NCI-H446 (cell line): ENCODE results near the gene ZNF81.
"Not testable (repeated sequence)": the region's sequence is repeated elsewhere in the genome, so short reads cannot be mapped to it uniquely, and the experiment has no call there.

Source experiments
- DNase-seq, 2 experiments: peaks; one replicate each; lab custom pipeline; 2025; lab: John Stamatoyannopoulos, UW

The ZNF81 gene

DNA sequence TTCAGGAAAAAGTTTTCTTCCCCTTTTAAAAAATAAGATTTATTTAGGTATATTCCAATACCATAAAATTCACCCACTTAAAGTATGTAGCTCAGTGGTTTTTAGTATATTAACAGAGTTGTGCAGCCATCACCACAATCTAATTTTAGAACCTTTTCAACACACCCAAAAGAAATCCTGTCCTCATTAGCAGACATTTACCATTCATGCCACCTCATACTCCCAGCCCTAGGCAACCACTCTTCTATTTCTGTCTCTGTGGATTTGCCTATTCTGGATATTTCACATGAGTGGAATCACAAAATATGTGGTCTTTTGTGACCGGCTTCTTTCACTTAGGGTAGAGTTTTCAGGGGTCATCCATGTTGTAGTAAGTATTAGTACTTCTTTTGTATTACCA is 7.4 kb downstream of the ZNF81 start:
- DNase-seq, result no peak

- DNase-seq, result no peak
These were observed 9.3 kb downstream of the ZNF81 start for GRCh38 chrX:47846040-47846439.

- no peak for DNase-seq
These were observed 13.1 kb downstream of the ZNF81 start for GRCh38 chrX:47849778-47850177.

DNA sequence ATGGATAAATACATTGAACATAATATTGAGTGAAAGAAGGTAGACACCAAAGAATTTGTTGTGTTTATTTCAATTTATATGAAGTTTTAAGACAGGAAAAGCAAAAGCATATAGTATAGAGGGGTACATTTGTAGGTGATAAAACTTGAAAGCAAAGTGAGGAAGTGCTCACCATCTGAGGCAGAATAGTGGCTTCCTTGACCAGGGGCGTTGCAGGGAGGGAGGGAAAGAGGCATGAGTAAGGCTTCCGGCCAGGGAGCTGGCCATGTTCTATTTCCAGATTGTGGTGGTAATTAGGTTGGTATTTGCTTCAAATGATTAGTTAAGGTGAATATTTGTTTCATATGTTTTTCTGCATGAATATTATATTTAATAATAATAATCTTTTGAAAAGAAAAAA is 13.7 kb downstream of the ZNF81 start:
- not testable (repeated sequence) for DNase-seq

GRCh38 chrX:47850901-47851300 is 14.2 kb downstream of the ZNF81 start:
- no peak for DNase-seq

- DNase-seq, result no peak
These were observed 17.8 kb downstream of the ZNF81 start for GRCh38 chrX:47854474-47854873.

GRCh38 chrX:47859686-47860085 is 23.0 kb downstream of the ZNF81 start:
- DNase-seq, result no peak

GRCh38 chrX:47862680-47863079 is 26.0 kb downstream of the ZNF81 start:
- no peak for DNase-seq

DNA sequence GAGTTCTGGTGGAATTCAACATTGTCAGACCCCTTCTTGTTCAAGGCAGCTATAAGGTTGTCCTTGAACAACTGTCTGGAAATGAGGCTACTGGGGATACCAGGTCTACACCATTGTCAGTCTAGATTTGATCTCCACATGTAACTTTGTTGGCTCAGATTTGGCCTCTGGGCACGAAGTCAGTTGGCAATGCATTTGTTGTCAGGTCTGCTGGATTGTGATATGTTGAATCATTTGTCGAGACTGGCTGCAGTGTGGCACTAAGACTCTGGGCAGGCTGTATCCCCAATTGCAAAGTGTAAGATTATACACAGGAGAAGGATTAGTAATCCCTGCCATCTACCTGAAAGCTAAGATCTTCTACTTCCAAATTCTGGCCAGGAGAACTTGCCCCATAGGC is 26.5 kb downstream of the ZNF81 start:
- DNase-seq, result no peak

GRCh38 chrX:47864300-47864699 is 27.6 kb downstream of the ZNF81 start:
- DNase-seq, result no peak

DNA sequence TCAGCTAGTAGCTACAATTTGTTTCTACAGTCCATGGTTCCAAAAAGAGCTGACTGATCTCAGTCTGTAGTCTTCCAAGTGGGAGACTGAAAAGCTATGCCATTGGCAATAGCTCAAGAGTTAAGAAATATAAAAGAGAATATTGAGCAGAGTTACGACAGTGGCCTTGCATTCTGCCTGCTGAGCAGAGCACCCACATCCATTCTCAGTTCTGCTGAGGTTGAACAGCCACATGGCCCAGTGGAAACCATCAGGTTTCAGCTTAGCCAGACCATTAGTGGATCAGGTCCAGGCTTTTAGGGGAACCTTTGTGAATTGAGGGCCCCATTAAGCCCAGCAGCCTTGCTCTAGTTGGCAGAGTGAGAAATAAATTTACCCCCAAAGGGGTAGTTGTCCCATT is 28.1 kb downstream of the ZNF81 start:
- DNase-seq, result no peak

GRCh38 chrX:47873123-47873522 is 36.4 kb downstream of the ZNF81 start:
- no peak for DNase-seq

GRCh38 chrX:47877327-47877726 is 40.6 kb downstream of the ZNF81 start:
- DNase-seq, result no peak

DNA sequence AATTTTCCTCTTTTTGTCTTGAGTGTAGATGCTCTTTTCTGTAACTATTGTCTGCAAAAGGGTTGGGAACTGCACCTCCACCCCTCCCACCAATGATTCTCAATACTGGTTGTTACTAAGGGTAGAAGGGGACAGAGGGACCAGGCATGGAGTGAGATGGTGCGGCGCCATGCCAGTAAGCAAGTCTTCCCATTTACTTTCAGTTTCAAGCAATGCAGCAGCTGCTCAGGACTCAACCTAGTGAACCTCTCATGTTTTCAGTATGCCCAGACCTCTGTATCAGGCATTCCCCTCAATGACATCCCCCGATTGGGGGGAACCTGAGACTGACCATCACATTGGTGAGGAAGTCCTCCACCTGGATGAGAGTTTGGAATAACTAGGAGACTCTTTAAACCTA is 41.5 kb downstream of the ZNF81 start:
- DNase-seq, result no peak

DNA sequence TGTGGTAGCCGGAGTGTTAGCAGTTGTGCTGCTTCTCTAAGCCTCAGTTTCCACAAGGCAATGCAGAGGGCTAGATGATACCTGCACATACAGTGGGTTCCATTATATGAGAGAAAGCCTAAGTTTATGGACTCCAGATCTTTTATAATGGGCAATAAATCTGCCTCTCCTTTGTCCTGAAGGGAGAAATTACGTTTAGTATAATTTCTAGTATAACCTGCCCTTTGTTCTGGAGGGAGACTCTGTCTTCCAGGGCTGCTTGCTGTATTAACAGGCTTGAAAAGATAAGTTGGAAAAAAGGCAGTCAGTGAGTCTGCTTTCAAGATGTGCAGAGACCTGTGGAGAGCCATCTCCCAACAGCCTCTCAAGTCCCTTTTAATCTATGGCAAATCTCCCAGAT is 42.8 kb downstream of the ZNF81 start:
- no peak for DNase-seq

DNA sequence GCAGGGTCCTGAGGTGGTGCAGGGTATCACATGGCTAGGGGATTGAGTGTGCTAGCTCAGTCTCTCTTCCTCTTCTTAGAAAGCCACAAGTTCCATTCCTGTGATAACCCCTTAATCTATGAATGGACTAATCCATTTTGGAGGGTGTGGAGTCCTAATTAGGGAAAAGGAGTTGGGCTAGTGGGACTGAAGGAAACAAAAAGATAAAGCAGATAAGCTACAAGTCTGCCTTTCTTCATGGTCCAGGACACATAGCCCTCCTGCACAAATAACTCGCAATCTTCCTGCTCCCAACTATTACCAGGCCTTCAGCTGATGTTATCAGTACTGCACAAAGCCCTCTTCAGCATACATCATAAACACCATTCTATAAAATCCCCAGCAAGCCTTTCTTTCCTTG is 44.2 kb downstream of the ZNF81 start:
- no peak for DNase-seq

GRCh38 chrX:47885501-47885900 is 48.8 kb downstream of the ZNF81 start:
- no peak for DNase-seq

- DNase-seq, result no peak
These were observed 61.3 kb downstream of the ZNF81 start for GRCh38 chrX:47898024-47898423.

DNA sequence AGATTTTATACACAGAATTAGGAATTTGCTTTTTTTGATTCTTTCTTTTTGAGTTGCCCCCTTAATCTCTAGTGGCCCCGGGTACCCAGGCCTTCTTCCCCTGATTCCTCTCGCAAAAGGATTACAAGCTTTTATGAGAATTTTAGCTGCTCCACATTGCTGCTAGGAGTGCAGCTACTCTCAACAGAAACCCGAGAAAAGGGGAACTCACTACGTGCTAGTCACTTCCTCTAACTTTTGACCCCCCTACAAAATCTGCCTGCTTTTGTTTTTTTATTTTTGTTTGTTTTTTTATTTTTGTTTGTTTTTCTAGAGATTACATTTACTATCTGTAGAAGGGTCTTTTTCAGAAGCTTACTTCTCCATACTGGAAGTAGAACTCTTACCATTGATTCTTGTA is 64.1 kb downstream of the ZNF81 start:
- no peak for DNase-seq

DNA sequence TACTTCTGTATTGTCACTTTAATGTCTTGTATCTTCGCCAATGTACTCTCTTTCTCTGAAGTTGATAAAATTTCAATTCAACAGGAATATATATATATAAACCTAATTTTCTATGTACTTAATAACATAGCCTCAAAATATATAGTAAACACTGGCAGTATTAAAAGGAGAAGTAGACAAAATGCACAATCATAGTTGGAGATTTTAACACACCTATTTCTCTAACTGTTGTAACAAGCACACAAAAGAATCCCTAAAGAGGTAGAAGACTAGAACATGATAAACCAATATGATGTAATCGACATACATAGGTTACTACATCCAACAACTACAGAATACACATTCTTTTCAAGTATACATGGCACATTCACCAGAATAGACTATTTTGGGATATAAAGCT is 65.5 kb downstream of the ZNF81 start:
- DNase-seq, result no peak

- no peak for DNase-seq
These were observed 79.3 kb downstream of the ZNF81 start for GRCh38 chrX:47915886-47916493.

- DNase-seq, result no peak
These were observed 81.6 kb downstream of the ZNF81 start for GRCh38 chrX:47918274-47918673.

- no peak for DNase-seq
These were observed 90.5 kb downstream of the ZNF81 start for GRCh38 chrX:47927212-47927611.

GRCh38 chrX:47931970-47932369 is 95.3 kb downstream of the ZNF81 start:
- not testable (repeated sequence) for DNase-seq

- DNase-seq, result no peak
These were observed 97.2 kb downstream of the ZNF81 start for GRCh38 chrX:47933946-47934345.
